ENCODE measurements around the gene GORASP2.

DNA sequence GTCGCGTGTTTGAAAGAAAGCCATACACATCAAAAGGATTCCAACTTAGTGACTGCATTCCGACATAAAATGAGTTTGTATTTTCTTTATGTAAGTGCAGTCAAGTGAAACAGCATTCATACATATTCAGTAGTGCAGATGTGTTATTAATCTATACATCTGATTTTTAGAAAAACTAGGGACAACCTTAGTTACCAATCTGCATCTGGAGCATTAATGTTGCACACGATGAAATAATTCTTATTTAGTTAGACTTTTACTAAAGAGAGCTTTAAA, 1.9 kb downstream of the GORASP2 start:
- TF ChIP-seq EZH2 (IDR thresholded peaks at IDR 0.05) (no peak), POLR2AphosphoS5 (IDR thresholded peaks at IDR 0.05; ENCODE audit: borderline replicate concordance, low read depth, low read length) (no peak)
